ENCODE measurements around the gene CCDC144A.
"Not testable (repeated sequence)": the region's sequence is repeated elsewhere in the genome, so short reads cannot be mapped to it uniquely, and the experiment has no call there.

Gene CCDC144A

GRCh38 chr17:16751224-16751923 is 61.3 kb downstream of the CCDC144A start:
- not testable (repeated sequence) for DNase-seq (ENCODE audit: low read depth)

- DNase-seq (ENCODE audit: low read depth): not testable (repeated sequence)
Measured at GRCh38 chr17:16751924-16752287, 61.9 kb downstream of the CCDC144A start.

GRCh38 chr17:16757520-16757919 is 67.5 kb downstream of the CCDC144A start:
- not testable (repeated sequence) for DNase-seq (ENCODE audit: low read depth)

GRCh38 chr17:16758177-16758576 is 68.1 kb downstream of the CCDC144A start:
- not testable (repeated sequence) for DNase-seq (ENCODE audit: low read depth)

- DNase-seq (ENCODE audit: low read depth): not testable (repeated sequence)
Measured at GRCh38 chr17:16768290-16769175, 78.5 kb downstream of the CCDC144A start.

- not testable (repeated sequence) for DNase-seq (ENCODE audit: low read depth)
Measured at GRCh38 chr17:16772394-16773145, 82.5 kb downstream of the CCDC144A start.

GRCh38 chr17:16773146-16773522 is 83.1 kb downstream of the CCDC144A start:
- not testable (repeated sequence) for DNase-seq (ENCODE audit: low read depth)

- DNase-seq (ENCODE audit: low read depth): not testable (repeated sequence)
Measured at GRCh38 chr17:16787851-16788250, 97.8 kb downstream of the CCDC144A start.

GRCh38 chr17:16788889-16789536 is 99.0 kb downstream of the CCDC144A start:
- not testable (repeated sequence) for DNase-seq (ENCODE audit: low read depth)

GRCh38 chr17:16789622-16790021 is 99.6 kb downstream of the CCDC144A start:
- DNase-seq (ENCODE audit: low read depth): not testable (repeated sequence)

- not testable (repeated sequence) for DNase-seq (ENCODE audit: low read depth)
Measured at GRCh38 chr17:16790313-16790871, 100.4 kb downstream of the CCDC144A start.

- DNase-seq (ENCODE audit: low read depth): not testable (repeated sequence)
Measured at GRCh38 chr17:16794215-16794614, 104.2 kb downstream of the CCDC144A start.

- DNase-seq (ENCODE audit: low read depth): not testable (repeated sequence)
Measured at GRCh38 chr17:16795894-16796293, 105.9 kb downstream of the CCDC144A start.

GRCh38 chr17:16804851-16805250 is 114.8 kb downstream of the CCDC144A start:
- not testable (repeated sequence) for DNase-seq (ENCODE audit: low read depth)

- DNase-seq (ENCODE audit: low read depth): not testable (repeated sequence)
Measured at GRCh38 chr17:16806599-16806998, 116.6 kb downstream of the CCDC144A start.

- DNase-seq (ENCODE audit: low read depth): not testable (repeated sequence)
Measured at GRCh38 chr17:16807620-16808019, 117.6 kb downstream of the CCDC144A start.

- not testable (repeated sequence) for DNase-seq (ENCODE audit: low read depth)
Measured at GRCh38 chr17:16810236-16810635, 120.2 kb downstream of the CCDC144A start.

GRCh38 chr17:16812126-16812525 is 122.1 kb downstream of the CCDC144A start:
- DNase-seq (ENCODE audit: low read depth): not testable (repeated sequence)

- no peak for DNase-seq (ENCODE audit: low read depth)
Measured at GRCh38 chr17:16814439-16814838, 124.4 kb downstream of the CCDC144A start.

- DNase-seq (ENCODE audit: low read depth): no peak
Measured at GRCh38 chr17:16817201-16817600, 127.2 kb downstream of the CCDC144A start.

GRCh38 chr17:16817940-16818339 is 127.9 kb downstream of the CCDC144A start:
- DNase-seq (ENCODE audit: low read depth): not testable (repeated sequence)
